Uterus (tissue), 4 donors: Measurements from ENCODE around the gene LCE7A. TPM values are rescaled to one million over a fixed set of nuclear protein-coding genes. Genes with fewer than 3 reads are reported as not detected.

Experiments used
- DNase-seq, 2 donors: peaks; one replicate each; pipeline ENCODE4 v3.0.0-alpha.2; 2019 to 2020
- H3K27ac ChIP-seq, 2 donors: fragments of 200-600 bp; sonication (generic); 1 replicate in 1 of 2; 2 replicates in 1 of 2; pipeline ENCODE4 v1.5.1; 2016 to 2018
- H3K27me3 ChIP-seq, 2 donors: fragments of 200-600 bp; sonication (generic); one replicate each; pipeline ENCODE4 v1.5.1; 2018 to 2019; ENCODE audit warnings: control low read depth in 1 of 2
- H3K36me3 ChIP-seq, 2 donors: fragments of 200-600 bp; sonication (generic); one replicate each; pipeline ENCODE4 v1.5.1; 2019; ENCODE audit warnings: control low read depth in 1 of 2
- H3K4me1 ChIP-seq, 2 donors: fragments of 200-600 bp; sonication (generic); one replicate each; pipeline ENCODE4 v1.5.1; 2018 to 2019; ENCODE audit warnings: control low read depth in 1 of 2
- H3K4me3 ChIP-seq, 2 donors: fragments of 200-600 bp; sonication (generic); 1 replicate in 1 of 2; 2 replicates in 1 of 2; pipeline ENCODE4 v1.5.1; 2018 to 2019; ENCODE audit warnings: mild to moderate bottlenecking in 1 of 2
- H3K9me3 ChIP-seq, 2 donors: fragments of 200-600 bp; sonication (generic); one replicate each; pipeline ENCODE4 v1.5.1; 2019; ENCODE audit warnings: control low read depth in 1 of 2
- POLR2A ChIP-seq, 2 donors: fragments of 450-650 bp; IDR thresholded peaks; one replicate each; pipeline ENCODE4 v1.6.1; 2016; ENCODE audit warnings: antibody characterized with exemption in 2 of 2, mild to moderate bottlenecking in 1 of 2, moderate library complexity in 1 of 2
- intact Hi-C: fragments of 100-400 bp; cut with DNase I; formaldehyde crosslinking; loops from one replicate; pipeline ENCODE4 v1.15.1; 2023; ENCODE audit warnings: low total_unique reads
- total RNA-seq, 4 donors: library from RNA; depleted of rRNA in 3 of 4; stranded (reverse); fragments of >200 nt in 3 of 4; gene quantifications; one replicate each; pipeline versions ENCODE4 v1.1.0 to v1.2.4, GENCODE V29; 2014 to 2023
- TF ChIP-seq, protein P1 (sequence below), 4 experiments: fragments of 200-600 bp in 2 of 4; fragments of 450-650 bp in 2 of 4; sonication (generic) in 2 of 4; IDR thresholded peaks; one replicate each; pipeline ENCODE4 v1.5.1; 2016 to 2019; ENCODE audit warnings: antibody characterized with exemption in 4 of 4, mild to moderate bottlenecking in 2 of 4, moderate library complexity in 1 of 4
- donor health status: DM: yes; HTN: yes; CAD: no.

Gene LCE7A
- total RNA-seq, 4 donors from 2014 or later, result not detected

- no peaks in the 10 kb centered on the region for H3K36me3 ChIP-seq
- no peak overlapping the region for H3K4me3 ChIP-seq
- H3K27ac ChIP-seq, result no peak overlapping the region
- DNase-seq, result no peak
- no peaks in the 10 kb centered on the region for H3K9me3 ChIP-seq
- TF ChIP-seq, protein P1, sequence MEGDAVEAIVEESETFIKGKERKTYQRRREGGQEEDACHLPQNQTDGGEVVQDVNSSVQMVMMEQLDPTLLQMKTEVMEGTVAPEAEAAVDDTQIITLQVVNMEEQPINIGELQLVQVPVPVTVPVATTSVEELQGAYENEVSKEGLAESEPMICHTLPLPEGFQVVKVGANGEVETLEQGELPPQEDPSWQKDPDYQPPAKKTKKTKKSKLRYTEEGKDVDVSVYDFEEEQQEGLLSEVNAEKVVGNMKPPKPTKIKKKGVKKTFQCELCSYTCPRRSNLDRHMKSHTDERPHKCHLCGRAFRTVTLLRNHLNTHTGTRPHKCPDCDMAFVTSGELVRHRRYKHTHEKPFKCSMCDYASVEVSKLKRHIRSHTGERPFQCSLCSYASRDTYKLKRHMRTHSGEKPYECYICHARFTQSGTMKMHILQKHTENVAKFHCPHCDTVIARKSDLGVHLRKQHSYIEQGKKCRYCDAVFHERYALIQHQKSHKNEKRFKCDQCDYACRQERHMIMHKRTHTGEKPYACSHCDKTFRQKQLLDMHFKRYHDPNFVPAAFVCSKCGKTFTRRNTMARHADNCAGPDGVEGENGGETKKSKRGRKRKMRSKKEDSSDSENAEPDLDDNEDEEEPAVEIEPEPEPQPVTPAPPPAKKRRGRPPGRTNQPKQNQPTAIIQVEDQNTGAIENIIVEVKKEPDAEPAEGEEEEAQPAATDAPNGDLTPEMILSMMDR (IDR thresholded peaks at IDR 0.05), result no peak
- no peak for TF ChIP-seq POLR2A (IDR thresholded peaks at IDR 0.05)
- no peaks in the 10 kb centered on the region for H3K4me1 ChIP-seq
- intact Hi-C loops, result no loop called here
- H3K27me3 ChIP-seq, result no peaks in the 10 kb centered on the region
Observed at GRCh38 chr1:152879559-152880198, 19.9 kb downstream of the LCE7A start.

GRCh38 chr1:152880316-152880715 lies 20.5 kb downstream of the LCE7A start:
- Histone ChIP-seq H3K27ac (no peak overlapping the region), H3K36me3 (no peaks in the 10 kb centered on the region), H3K9me3 (no peaks in the 10 kb centered on the region), H3K27me3 (no peaks in the 10 kb centered on the region), H3K4me1 (no peaks in the 10 kb centered on the region), H3K4me3 (no peak overlapping the region)
- DNase-seq, result no peak
- no peak for TF ChIP-seq POLR2A (IDR thresholded peaks at IDR 0.05)
- TF ChIP-seq, protein P1 (IDR thresholded peaks at IDR 0.05), result no peak
- intact Hi-C loops, result no loop called here

- TF ChIP-seq, protein P1 (IDR thresholded peaks at IDR 0.05), result no peak
- TF ChIP-seq POLR2A (IDR thresholded peaks at IDR 0.05), result no peak
- no peak overlapping the region for H3K4me3 ChIP-seq
- H3K27me3 ChIP-seq, result no peaks in the 10 kb centered on the region
- no peak for DNase-seq
- H3K27ac ChIP-seq, result no peak overlapping the region
- intact Hi-C loops, result no loop called here
- H3K36me3 ChIP-seq, result no peaks in the 10 kb centered on the region
- no peaks in the 10 kb centered on the region for H3K9me3 ChIP-seq
- no peaks in the 10 kb centered on the region for H3K4me1 ChIP-seq
Observed at GRCh38 chr1:152880907-152881306, 21.1 kb downstream of the LCE7A start.

DNA sequence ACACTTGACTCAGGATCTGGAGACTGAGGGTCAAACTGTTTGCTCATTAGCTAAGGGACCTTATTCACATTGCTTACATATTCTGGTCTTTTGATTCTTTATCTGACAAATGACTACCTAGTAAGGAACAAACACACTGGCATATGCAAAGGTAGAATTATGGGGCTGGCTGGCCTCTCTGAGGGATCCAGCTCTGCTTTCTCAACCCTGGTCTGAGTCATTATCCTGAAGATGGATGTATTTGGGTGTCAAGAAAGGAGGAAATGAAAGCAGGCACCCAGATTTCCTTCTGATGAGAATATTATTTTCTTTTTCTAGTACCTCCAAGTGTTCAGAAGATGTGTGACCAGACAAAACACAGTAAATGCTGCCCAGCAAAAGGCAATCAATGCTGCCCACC lies 24.3 kb downstream of the LCE7A start:
- no peak for TF ChIP-seq POLR2A (IDR thresholded peaks at IDR 0.05)
- TF ChIP-seq, protein P1 (IDR thresholded peaks at IDR 0.05), result no peak
- no peaks in the 10 kb centered on the region for H3K27me3 ChIP-seq
- no peaks in the 10 kb centered on the region for H3K4me1 ChIP-seq
- no peak overlapping the region for H3K4me3 ChIP-seq
- H3K9me3 ChIP-seq, result no peaks in the 10 kb centered on the region
- no peak overlapping the region for H3K27ac ChIP-seq
- intact Hi-C loops, result no loop called here
- DNase-seq, result no peak
- no peaks in the 10 kb centered on the region for H3K36me3 ChIP-seq

GRCh38 chr1:152884506-152884905 lies 24.7 kb downstream of the LCE7A start:
- no peaks in the 10 kb centered on the region for H3K4me1 ChIP-seq
- H3K27ac ChIP-seq, result no peak overlapping the region
- H3K9me3 ChIP-seq, result no peaks in the 10 kb centered on the region
- TF ChIP-seq, protein P1 (IDR thresholded peaks at IDR 0.05), result no peak
- no peak for TF ChIP-seq POLR2A (IDR thresholded peaks at IDR 0.05)
- H3K36me3 ChIP-seq, result no peaks in the 10 kb centered on the region
- DNase-seq, result no peak
- no peak overlapping the region for H3K4me3 ChIP-seq
- no peaks in the 10 kb centered on the region for H3K27me3 ChIP-seq
- intact Hi-C loops, result no loop called here
